ENCODE data around the gene HOMER3.

DNA sequence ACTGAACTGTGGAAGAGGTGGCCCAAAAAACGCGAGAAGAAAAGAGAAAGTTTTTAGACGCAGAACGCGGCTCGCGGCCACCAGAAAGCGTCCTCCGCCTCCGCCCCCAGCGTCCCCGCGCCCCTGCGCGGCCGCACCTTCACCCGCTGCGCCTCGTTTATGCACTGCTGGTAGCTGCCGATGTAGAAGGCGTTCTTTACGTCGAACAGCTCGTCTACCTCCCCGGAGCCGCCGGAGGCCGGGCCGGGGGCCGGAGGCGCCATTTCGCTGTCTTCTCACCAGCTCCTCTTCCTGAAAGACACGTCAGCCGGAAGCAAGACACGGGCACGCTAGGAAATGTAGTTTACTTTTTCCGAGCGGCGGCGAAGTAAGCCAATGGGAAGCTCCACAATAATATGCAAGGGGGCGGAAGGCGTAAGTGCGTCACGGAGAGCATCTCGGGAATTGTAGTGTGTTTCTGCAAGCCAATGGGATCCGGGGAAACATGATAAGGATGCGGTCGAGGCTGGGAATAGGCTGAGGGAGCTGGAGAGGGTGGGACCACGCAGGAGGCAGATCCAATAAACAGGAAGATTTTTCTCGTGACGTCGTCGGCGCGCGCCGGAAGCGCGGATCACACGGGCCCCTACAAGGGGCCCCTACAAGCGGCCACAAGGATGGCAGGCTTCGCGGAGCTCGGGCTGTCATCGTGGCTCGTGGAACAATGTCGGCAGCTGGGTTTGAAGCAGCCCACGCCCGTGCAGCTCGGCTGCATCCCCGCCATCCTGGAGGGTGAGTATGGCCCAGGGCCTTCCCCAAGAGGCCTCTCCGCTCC, 21.7 kb downstream of the HOMER3 start, which contains the start of the genes COPE and DDX49:
- TF ChIP-seq POLR2A (IDR thresholded peaks at IDR 0.05) (peak; percentile 59), CTCF (IDR thresholded peaks at IDR 0.05) (peak in 2 of 4 experiments; percentile 6 to 10), POLR2AphosphoS5 (IDR thresholded peaks at IDR 0.05) (peak; percentile 98)
